Endothelial cell of umbilical vein (primary cell): ENCODE data around the gene SMOC2. TPM values are rescaled to one million over a fixed set of nuclear protein-coding genes. Genes with fewer than 3 reads are reported as not detected.

ENCODE experiments used
- BruUV-seq: library from RNA; stranded (reverse); fragments of 400-500 nt; replicated peaks from 2 replicates; lab custom pipeline; 2021; lab: Mats Ljungman, UMichigan
- CTCF ChIA-PET: fragments of 300-600, 350-600 bp; sonication (Branson Sonifier 250); formaldehyde crosslinking; loops from one replicate; lab custom pipeline; 2021; ENCODE audit warnings: antibody characterized with exemption, inconsistent platforms; lab: Charles Lee
- POLR2A ChIA-PET: fragments of 300-600, 350-600 bp; sonication (Branson Sonifier 250); formaldehyde crosslinking; loops from one replicate; lab custom pipeline; 2021; ENCODE audit warnings: antibody characterized with exemption, inconsistent platforms; lab: Charles Lee
- DNase-seq: peaks from one replicate; pipeline ENCODE4 v3.0.0-alpha.2; 2011; ENCODE audit warnings: low read depth, low spot score
- FAIRE-seq: peaks from 2 replicates; lab custom pipeline; 2011; peaks lifted over from hg19 to GRCh38; lab: Jason Lieb, UNC
- H2AFZ ChIP-seq: 2 replicates; pipeline ENCODE4 v1.6.0; 2012; ENCODE audit warnings: low read depth, low read length, control low read depth, inconsistent platforms
- H3K27ac ChIP-seq: 2 replicates; pipeline ENCODE4 v1.5.1; 2011; ENCODE audit warnings: low read depth, mild to moderate bottlenecking, control low read depth, low read length, moderate library complexity; ENCODE audit not compliant: insufficient read depth
- H3K27me3 ChIP-seq, 2 experiments: 2 replicates each; pipeline versions ENCODE4 v1.6.0 to v1.6.1; 2011; ENCODE audit warnings: low read length in 2 of 2, mixed read lengths in 1 of 2; ENCODE audit not compliant: control insufficient read depth in 2 of 2, insufficient read depth in 2 of 2
- H3K36me3 ChIP-seq, 2 experiments: 2 replicates in 1 of 2; 3 replicates in 1 of 2; pipeline ENCODE4 v1.5.1; 2011; ENCODE audit warnings: low read length in 2 of 2, mild to moderate bottlenecking in 1 of 2, moderate library complexity in 1 of 2; ENCODE audit not compliant: control insufficient read depth in 2 of 2, insufficient read depth in 2 of 2; ENCODE audit errors: extremely low read depth in 1 of 2
- H3K4me1 ChIP-seq: 3 replicates; pipeline ENCODE4 v1.5.1; 2011; ENCODE audit warnings: mild to moderate bottlenecking, low read length; ENCODE audit not compliant: control insufficient read depth, insufficient read depth; ENCODE audit errors: extremely low read depth
- H3K4me2 ChIP-seq: 2 replicates; pipeline ENCODE4 v1.6.1; 2011; ENCODE audit warnings: low read length, control low read depth, mixed read lengths; ENCODE audit not compliant: insufficient read depth
- H3K4me3 ChIP-seq, 3 experiments: fragments of 200-600 bp in 1 of 3; sonication (generic), shearing (Covaris generic) in 1 of 3; replicated peaks in 1 of 3; 2 replicates each; pipeline ENCODE4 v1.5.1; 2011 to 2016; ENCODE audit warnings: control low read depth in 3 of 3, low read length in 3 of 3, mild to moderate bottlenecking in 2 of 3, inconsistent platforms in 1 of 3, low read depth in 1 of 3, moderate library complexity in 1 of 3; ENCODE audit not compliant: insufficient read depth in 1 of 3
- H3K79me2 ChIP-seq: 2 replicates; pipeline ENCODE4 v1.6.0; 2012; ENCODE audit warnings: low read length, inconsistent platforms; ENCODE audit not compliant: control insufficient read depth, insufficient read depth
- H3K9ac ChIP-seq: replicated peaks from 2 replicates; pipeline ENCODE3; 2011; ENCODE audit warnings: low read length, control low read depth; ENCODE audit not compliant: insufficient read depth; ENCODE audit errors: extremely low read depth
- H3K9me1 ChIP-seq: replicated peaks from 3 replicates; pipeline ENCODE4 v1.6.0; 2011; ENCODE audit warnings: mild to moderate bottlenecking, low read length; ENCODE audit not compliant: control insufficient read depth, insufficient read depth; ENCODE audit errors: extremely low read depth
- H3K9me3 ChIP-seq: replicated peaks from 2 replicates; pipeline ENCODE4 v1.5.1; 2012; ENCODE audit warnings: low read length, inconsistent platforms; ENCODE audit not compliant: control insufficient read depth, insufficient read depth
- H4K20me1 ChIP-seq: replicated peaks from 2 replicates; pipeline ENCODE3; 2011; ENCODE audit warnings: mild to moderate bottlenecking, low read length; ENCODE audit not compliant: control insufficient read depth, insufficient read depth; ENCODE audit errors: extremely low read depth
- CTCF ChIP-seq, 2 donors: IDR thresholded peaks; 1 replicate in 1 of 2; 2 replicates in 1 of 2; pipeline ENCODE4 v1.5.1; 2011; ENCODE audit warnings: low read length in 2 of 2, mild to moderate bottlenecking in 2 of 2, moderate library complexity in 2 of 2, control low read depth in 1 of 2, inconsistent platforms in 1 of 2, low read depth in 1 of 2; ENCODE audit not compliant: insufficient read depth in 1 of 2; ENCODE audit errors: extremely low read depth in 1 of 2
- EZH2 ChIP-seq: IDR thresholded peaks from 2 replicates; pipeline ENCODE4 v1.6.1; 2012; ENCODE audit warnings: borderline replicate concordance, low read depth, mild to moderate bottlenecking, moderate library complexity, low read length, inconsistent platforms; ENCODE audit not compliant: severe bottlenecking
- FOS ChIP-seq: IDR thresholded peaks from 2 replicates; pipeline ENCODE4 v1.6.1; 2011; ENCODE audit warnings: mild to moderate bottlenecking, low read length, moderate library complexity, borderline replicate concordance; ENCODE audit not compliant: insufficient read depth
- GATA2 ChIP-seq: IDR thresholded peaks from 2 replicates; pipeline ENCODE4 v1.7.0; 2011; ENCODE audit warnings: low read depth, mild to moderate bottlenecking, moderate library complexity, mixed read lengths, low read length; ENCODE audit not compliant: insufficient read length, insufficient read depth
- JUN ChIP-seq: IDR thresholded peaks from 2 replicates; pipeline ENCODE4 v1.6.1; 2011; ENCODE audit warnings: borderline replicate concordance, low read depth; ENCODE audit not compliant: insufficient read length, insufficient read depth
- MYC ChIP-seq: IDR thresholded peaks from one replicate; pipeline ENCODE4 v1.6.1; 2011; ENCODE audit warnings: mild to moderate bottlenecking, low read depth, low read length
- POLR2A ChIP-seq: IDR thresholded peaks from 2 replicates; pipeline ENCODE4 v1.6.1; 2012; ENCODE audit warnings: low read depth, mild to moderate bottlenecking, control low read depth, low read length
- POLR2AphosphoS5 ChIP-seq: IDR thresholded peaks from 2 replicates; pipeline ENCODE4 v1.6.1; 2012; ENCODE audit warnings: low read depth, mild to moderate bottlenecking, control low read depth, low read length, moderate library complexity; ENCODE audit not compliant: insufficient read depth
- dilution Hi-C: fragments of 300-500 bp; cut with MboI; formaldehyde crosslinking; loops from one replicate; pipeline ENCODE4 v1.15.0; 2019; ENCODE audit warnings: low sequenced_read_pairs; ENCODE audit not compliant: extremely low pct_ligation_motif_present
- intact Hi-C: fragments of 100-400 bp; cut with micrococcal nuclease; formaldehyde crosslinking; loops from one replicate; pipeline ENCODE4 v1.10.0; 2022
- polyA plus RNA-seq, 4 experiments: library from polyadenylated mRNA; depleted of rRNA in 3 of 4; stranded (reverse) in 3 of 4; unstranded in 1 of 4; fragments of >200 nt; gene quantifications; 2 replicates each; pipeline versions ENCODE4 v1.2.1 to v1.2.3, GENCODE V29; 2011 to 2012; ENCODE audit warnings: missing spikeins in 1 of 4
- total RNA-seq: library from RNA; stranded (reverse); gene quantifications from 2 replicates; pipeline ENCODE4 v1.2.3, GENCODE V29; 2021
- TF ChIP-seq, protein P1 (sequence below): IDR thresholded peaks from 2 replicates; pipeline ENCODE4 v1.6.1; 2011; ENCODE audit not compliant: insufficient read depth, insufficient read length

The SMOC2 gene
- total and polyA plus RNA-seq, 2 donors (not counting 3 experiments of a cell fraction or from before 2014, with no cell fraction given) = not detected

- H3K4me3 ChIP-seq = no peak overlapping the region
- POLR2A ChIA-PET = no interaction called here
- intact Hi-C loops (no loop called here), dilution Hi-C loops (no loop called here)
- no peak for DNase-seq
- no TSS peak for BruUV-seq
- no peak overlapping the region for H3K9ac ChIP-seq
- H3K79me2 ChIP-seq = no peaks in the 10 kb centered on the region
- no peaks in the 10 kb centered on the region for H3K27me3 ChIP-seq
- no peak for FAIRE-seq
- H2AFZ ChIP-seq = no peak overlapping the region
- CTCF ChIA-PET = no interaction called here
- H3K4me1 ChIP-seq = no peaks in the 10 kb centered on the region
- H3K9me1 ChIP-seq = no peaks in the 10 kb centered on the region
- no peak for TF ChIP-seq FOS
- TF ChIP-seq MYC = no peak
- no peak for TF ChIP-seq POLR2A
- TF ChIP-seq CTCF (IDR thresholded peaks at IDR 0.05; ENCODE audit: extremely low read depth in 1 of 2, insufficient read depth in 1 of 2, low read depth in 1 of 2, low read length in 2 of 2) = no peak
- no peak for TF ChIP-seq POLR2AphosphoS5
- no peak for TF ChIP-seq EZH2
- no peak for TF ChIP-seq GATA2
- TF ChIP-seq, protein P1, sequence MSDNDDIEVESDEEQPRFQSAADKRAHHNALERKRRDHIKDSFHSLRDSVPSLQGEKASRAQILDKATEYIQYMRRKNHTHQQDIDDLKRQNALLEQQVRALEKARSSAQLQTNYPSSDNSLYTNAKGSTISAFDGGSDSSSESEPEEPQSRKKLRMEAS = no peak
- TF ChIP-seq JUN = no peak
- H3K4me2 ChIP-seq = no peak overlapping the region
- H4K20me1 ChIP-seq = no peaks in the 10 kb centered on the region
- peaks cover 5% of the 10 kb centered on the region for H3K9me3 ChIP-seq
- H3K36me3 ChIP-seq = no peaks in the 10 kb centered on the region
- H3K27ac ChIP-seq = no peak overlapping the region
Measured at GRCh38 chr6:168649209-168649608, 208.2 kb downstream of the SMOC2 start.
